Activated B cell treated with CpG ODN at 0.5 μM for 24 hours (primary cell): ENCODE measurements around the gene MAP3K10. TPM values are rescaled to one million over a fixed set of nuclear protein-coding genes. Genes with fewer than 3 reads are reported as not detected.

ENCODE experiments used
- ATAC-seq: fragments of 200-7000 bp; cut with Tn5 transposase; one replicate; pipeline ENCODE4 v1.10.0; 2021; ENCODE audit warnings: low read depth, mild to moderate bottlenecking, moderate library complexity
- CTCF ChIA-PET: fragments of 350-600 bp; sonication (Branson Sonifier 250); formaldehyde crosslinking; loops from one replicate; lab custom pipeline; 2021; ENCODE audit warnings: antibody characterized with exemption; lab: Charles Lee
- POLR2A ChIA-PET: fragments of 350-600 bp; sonication (Branson Sonifier 250); formaldehyde crosslinking; loops from one replicate; lab custom pipeline; 2021; ENCODE audit warnings: antibody characterized with exemption; lab: Charles Lee
- DNase-seq: peaks from one replicate; pipeline ENCODE4 v3.0.0; 2022
- H3K27ac Mint-ChIP-seq: one replicate; pipeline ENCODE4 v1.8.0; 2020; ENCODE audit warnings: mixed read lengths
- H3K27me3 Mint-ChIP-seq: one replicate; pipeline ENCODE4 v1.8.0; 2021; ENCODE audit warnings: mixed read lengths
- H3K36me3 Mint-ChIP-seq: one replicate; pipeline ENCODE4 v1.8.0; 2021; ENCODE audit warnings: low read depth, mixed read lengths
- H3K4me1 Mint-ChIP-seq: one replicate; pipeline ENCODE4 v1.8.0; 2021; ENCODE audit warnings: mixed read lengths
- H3K4me3 Mint-ChIP-seq: one replicate; pipeline ENCODE4 v1.8.0; 2020; ENCODE audit warnings: mild to moderate bottlenecking, mixed read lengths
- H3K9me3 Mint-ChIP-seq: one replicate; pipeline ENCODE4 v1.8.0; 2020; ENCODE audit warnings: mixed read lengths
- intact Hi-C: fragments of 100-400 bp; cut with micrococcal nuclease; formaldehyde crosslinking; loops from one replicate; pipeline ENCODE4 v1.15.1; 2024
- total RNA-seq: library from RNA; stranded (reverse); gene quantifications from 2 replicates; pipeline ENCODE4 v1.2.3, GENCODE V29; 2022
- TF ChIP-seq, protein P1 (sequence below): fragments of 200-600 bp; IDR thresholded peaks from one replicate; pipeline ENCODE4 v1.8.0; 2022; ENCODE audit warnings: antibody characterized with exemption, mild to moderate bottlenecking

MAP3K10 gene
- total RNA-seq, 1 donor from 2014 or later, result 20.5 TPM

GRCh38 chr19:40233811-40234389 lies 42.7 kb downstream of the MAP3K10 start:
- no peaks in the 10 kb centered on the region for H3K4me1 Mint-ChIP-seq
- intact Hi-C loops, result no loop called here
- CTCF ChIA-PET, result interaction anchor here (0.5 kb wide), 1 partner anchor 71 kb away, joined by 3 read pairs; no protein-coding TSS in a partner anchor
- TF ChIP-seq, protein P1, sequence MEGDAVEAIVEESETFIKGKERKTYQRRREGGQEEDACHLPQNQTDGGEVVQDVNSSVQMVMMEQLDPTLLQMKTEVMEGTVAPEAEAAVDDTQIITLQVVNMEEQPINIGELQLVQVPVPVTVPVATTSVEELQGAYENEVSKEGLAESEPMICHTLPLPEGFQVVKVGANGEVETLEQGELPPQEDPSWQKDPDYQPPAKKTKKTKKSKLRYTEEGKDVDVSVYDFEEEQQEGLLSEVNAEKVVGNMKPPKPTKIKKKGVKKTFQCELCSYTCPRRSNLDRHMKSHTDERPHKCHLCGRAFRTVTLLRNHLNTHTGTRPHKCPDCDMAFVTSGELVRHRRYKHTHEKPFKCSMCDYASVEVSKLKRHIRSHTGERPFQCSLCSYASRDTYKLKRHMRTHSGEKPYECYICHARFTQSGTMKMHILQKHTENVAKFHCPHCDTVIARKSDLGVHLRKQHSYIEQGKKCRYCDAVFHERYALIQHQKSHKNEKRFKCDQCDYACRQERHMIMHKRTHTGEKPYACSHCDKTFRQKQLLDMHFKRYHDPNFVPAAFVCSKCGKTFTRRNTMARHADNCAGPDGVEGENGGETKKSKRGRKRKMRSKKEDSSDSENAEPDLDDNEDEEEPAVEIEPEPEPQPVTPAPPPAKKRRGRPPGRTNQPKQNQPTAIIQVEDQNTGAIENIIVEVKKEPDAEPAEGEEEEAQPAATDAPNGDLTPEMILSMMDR, result no peak
- no peak for ATAC-seq
- DNase-seq, result no peak
- POLR2A ChIA-PET, result no interaction called here
- H3K4me3 Mint-ChIP-seq, result no peak overlapping the region
- H3K36me3 Mint-ChIP-seq, result peaks cover 50% of the 10 kb centered on the region
- no peak overlapping the region for H3K27ac Mint-ChIP-seq
- H3K9me3 Mint-ChIP-seq, result no peaks in the 10 kb centered on the region
- no peaks in the 10 kb centered on the region for H3K27me3 Mint-ChIP-seq

- peaks cover 57% of the 10 kb centered on the region for H3K36me3 Mint-ChIP-seq
- no peaks in the 10 kb centered on the region for H3K27me3 Mint-ChIP-seq
- no peak overlapping the region for H3K27ac Mint-ChIP-seq
- H3K9me3 Mint-ChIP-seq, result no peaks in the 10 kb centered on the region
- no peak overlapping the region for H3K4me3 Mint-ChIP-seq
- intact Hi-C loops, result no loop called here
- TF ChIP-seq, protein P1, result no peak
- no peak for ATAC-seq
- ChIA-PET POLR2A (no interaction called here), CTCF (interaction anchor here (0.5 kb wide), 1 partner anchor 71 kb away, joined by 3 read pairs; no protein-coding TSS in a partner anchor)
- DNase-seq, result no peak
- no peaks in the 10 kb centered on the region for H3K4me1 Mint-ChIP-seq
Observed at GRCh38 chr19:40234429-40235237, 43.4 kb downstream of the MAP3K10 start.

- CTCF ChIA-PET, result no interaction called here
- no peak overlapping the region for H3K4me3 Mint-ChIP-seq
- no peak overlapping the region for H3K27ac Mint-ChIP-seq
- no peak for ATAC-seq
- TF ChIP-seq, protein P1, result no peak
- no peak for DNase-seq
- POLR2A ChIA-PET, result no interaction called here
- peaks cover 63% of the 10 kb centered on the region for H3K36me3 Mint-ChIP-seq
- intact Hi-C loops, result no loop called here
- H3K9me3 Mint-ChIP-seq, result no peaks in the 10 kb centered on the region
- no peaks in the 10 kb centered on the region for H3K27me3 Mint-ChIP-seq
- no peaks in the 10 kb centered on the region for H3K4me1 Mint-ChIP-seq
Observed at GRCh38 chr19:40235238-40236025, 44.2 kb downstream of the MAP3K10 start.

- Mint-ChIP-seq H3K9me3 (no peaks in the 10 kb centered on the region), H3K27ac (no peak overlapping the region), H3K4me3 (no peak overlapping the region), H3K4me1 (no peaks in the 10 kb centered on the region), H3K27me3 (no peaks in the 10 kb centered on the region), H3K36me3 (peaks cover 64% of the 10 kb centered on the region)
- intact Hi-C loops, result no loop called here
- ChIA-PET POLR2A (no interaction called here), CTCF (interaction anchor here (0.6 kb wide), 1 partner anchor 69 kb away, joined by 5 read pairs; no protein-coding TSS in a partner anchor)
- TF ChIP-seq, protein P1, result no peak
- no peak for DNase-seq
- no peak for ATAC-seq
Observed at GRCh38 chr19:40236026-40236355, 44.8 kb downstream of the MAP3K10 start.

- DNase-seq (no peak), ATAC-seq (no peak)
- TF ChIP-seq, protein P1, result no peak
- Mint-ChIP-seq H3K27ac (no peak overlapping the region), H3K9me3 (no peaks in the 10 kb centered on the region), H3K4me1 (no peaks in the 10 kb centered on the region), H3K36me3 (peaks cover 68% of the 10 kb centered on the region), H3K4me3 (no peak overlapping the region), H3K27me3 (no peaks in the 10 kb centered on the region)
- ChIA-PET POLR2A (no interaction called here), CTCF (interaction anchor here (0.6 kb wide), 1 partner anchor 69 kb away, joined by 5 read pairs; no protein-coding TSS in a partner anchor)
- intact Hi-C loops, result no loop called here
Observed at GRCh38 chr19:40236366-40236765, 45.1 kb downstream of the MAP3K10 start.
